NCI-H69 (cell line): ENCODE data around the gene BRCC3.
"Not testable (repeated sequence)": the region's sequence is repeated elsewhere in the genome, so short reads cannot be mapped to it uniquely, and the experiment has no call there.

Source experiments
- DNase-seq: peaks from one replicate; lab custom pipeline; 2025; lab: John Stamatoyannopoulos, UW

BRCC3 gene

DNA sequence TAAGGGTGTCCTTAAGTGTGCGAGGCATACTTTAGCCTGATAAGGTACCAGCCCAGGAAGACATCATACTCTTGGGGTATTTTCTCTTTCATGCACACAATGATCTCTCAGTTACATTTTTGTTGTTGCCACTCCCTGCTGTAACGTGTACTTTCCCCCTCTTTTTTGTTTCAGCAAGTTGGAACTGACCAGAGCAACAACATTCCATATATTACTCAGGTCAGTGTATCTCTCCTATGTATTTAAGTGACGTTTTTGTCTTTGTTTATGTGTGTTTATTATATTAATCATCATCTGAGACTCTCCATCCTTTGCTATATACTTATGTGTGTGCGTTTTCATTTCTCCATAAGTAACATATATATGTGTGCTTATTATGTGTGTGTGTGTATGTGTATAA lies 73.6 kb downstream of the BRCC3 start:
- DNase-seq, result no peak

- DNase-seq, result not testable (repeated sequence)
Observed at GRCh38 chrX:155147612-155148011, 76.3 kb downstream of the BRCC3 start.

- DNase-seq, result not testable (repeated sequence)
Observed at GRCh38 chrX:155148166-155148565, 76.9 kb downstream of the BRCC3 start.

DNA sequence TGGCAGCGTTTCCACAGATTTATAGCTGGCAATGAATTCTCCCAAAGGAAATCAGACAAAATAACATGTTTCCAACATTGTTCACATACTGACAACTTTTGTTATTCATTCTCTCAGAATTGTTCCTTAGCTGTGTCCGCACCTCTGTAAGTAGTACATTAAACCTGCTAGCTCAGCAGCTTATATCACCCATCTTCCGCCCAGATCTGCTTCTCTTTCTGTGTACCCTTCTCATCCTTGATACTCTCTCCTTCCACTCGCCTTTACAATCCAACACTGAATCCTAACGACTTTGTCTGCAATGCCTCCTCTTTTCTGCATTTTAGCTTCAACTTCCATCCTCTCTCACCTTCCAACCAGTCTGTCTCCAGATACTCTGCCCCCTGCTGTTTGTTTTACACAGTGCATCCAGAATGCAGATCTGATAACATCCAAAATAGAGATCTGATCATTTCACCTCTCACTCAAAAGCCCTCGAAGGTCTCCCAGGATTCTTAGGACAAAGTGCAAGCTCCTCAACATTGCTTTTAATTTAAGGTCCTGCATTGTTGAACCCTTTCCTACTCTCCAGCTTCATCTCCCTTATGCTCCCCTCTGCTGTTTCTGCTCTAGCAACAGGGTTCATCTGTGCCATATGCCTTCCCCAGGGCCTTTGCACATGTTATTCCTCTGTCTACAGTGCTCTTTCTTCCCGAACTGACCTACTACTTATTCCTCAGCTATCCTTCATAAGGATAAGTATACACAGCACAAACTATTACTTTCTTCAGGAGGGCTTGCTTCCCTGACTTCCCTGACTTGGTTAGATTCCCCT lies 77.6 kb downstream of the BRCC3 start:
- peak; percentile 61 for DNase-seq

- peak; percentile 6 for DNase-seq
Observed at GRCh38 chrX:155169881-155170280, 98.6 kb downstream of the BRCC3 start.
